ENCODE data around the gene DHPS.
"Not testable (repeated sequence)": the region's sequence is repeated elsewhere in the genome, so short reads cannot be mapped to it uniquely, and the experiment has no call there.

Gene DHPS

GRCh38 chr19:12705654-12706331, 24.1 kb upstream of the DHPS start:
- no peak for DNase-seq (ENCODE audit: low read depth in 2 of 2)

- DNase-seq (ENCODE audit: low read depth in 2 of 2) = no peak
Measured at GRCh38 chr19:12705169-12705568, 23.5 kb upstream of the DHPS start.

DNA sequence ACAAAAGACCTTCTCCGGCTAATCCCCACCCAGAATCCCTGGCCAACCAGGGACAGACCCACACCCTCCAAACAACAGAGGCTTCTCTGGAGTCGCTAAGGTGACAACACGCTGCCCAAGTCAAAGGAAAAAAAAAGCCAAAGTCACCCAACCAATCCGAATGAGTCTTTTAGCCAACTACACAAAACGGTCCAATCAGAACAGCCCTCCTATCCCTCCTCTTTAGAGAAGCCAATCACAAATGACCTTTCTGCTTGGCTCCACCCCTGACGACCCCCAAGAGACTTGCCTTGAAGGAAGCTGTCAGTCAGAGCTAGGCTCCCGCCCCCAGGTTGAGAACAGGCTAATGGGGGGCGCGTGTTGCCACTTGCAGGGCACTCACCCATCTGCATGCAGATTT, 21.4 kb upstream of the DHPS start:
- no peak for DNase-seq (ENCODE audit: low read depth in 2 of 2)

DNA sequence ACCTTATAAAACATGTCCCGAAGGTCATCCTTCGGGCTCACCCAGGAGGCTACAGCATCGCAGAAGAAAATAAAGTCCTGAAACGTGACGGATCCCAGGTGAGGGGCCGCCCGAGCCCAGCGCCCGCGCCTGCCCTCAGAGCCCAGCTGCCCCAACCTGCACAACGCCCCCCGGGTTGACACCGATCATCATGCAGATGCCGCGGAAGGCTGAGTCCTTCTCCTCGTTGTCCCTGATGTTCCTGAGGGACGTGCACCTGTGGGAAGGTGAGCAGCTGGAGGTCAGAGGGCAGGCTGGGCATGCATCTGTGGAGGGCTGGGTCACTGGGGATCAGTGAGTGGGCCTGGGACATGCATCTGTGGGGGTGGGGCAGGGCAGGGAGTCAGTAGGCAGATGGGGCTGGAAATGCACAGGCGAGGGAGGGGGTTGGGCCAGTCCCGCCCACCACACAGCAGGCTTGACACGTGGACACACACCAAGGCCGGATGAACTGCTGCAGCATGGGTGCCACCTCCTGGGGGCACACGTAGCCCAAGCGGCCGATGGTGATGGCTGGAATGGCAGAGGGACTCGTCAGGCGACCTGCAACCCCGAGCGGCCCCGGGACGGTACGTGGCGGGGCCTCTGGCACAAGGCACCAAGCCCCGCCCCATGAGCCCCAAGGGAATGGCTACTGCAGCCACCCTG, 20.1 kb upstream of the DHPS start:
- no peak for DNase-seq (ENCODE audit: low read depth in 2 of 2)

- DNase-seq (ENCODE audit: low read depth in 2 of 2) = no peak
Measured at GRCh38 chr19:12698138-12698537, 16.5 kb upstream of the DHPS start.

- not testable (repeated sequence) for DNase-seq (ENCODE audit: low read depth in 2 of 2)
Measured at GRCh38 chr19:12697425-12697824, 15.7 kb upstream of the DHPS start.

- peak; percentile 99 for DNase-seq (ENCODE audit: low read depth in 2 of 2)
Measured at GRCh38 chr19:12696366-12697335, 15.0 kb upstream of the DHPS start, which contains the start of gene FBXW9. Gene FBXW9 (minus strand): TSS chr19:12696631. CDS start chr19:12696581, 50 bp downstream.

DNA sequence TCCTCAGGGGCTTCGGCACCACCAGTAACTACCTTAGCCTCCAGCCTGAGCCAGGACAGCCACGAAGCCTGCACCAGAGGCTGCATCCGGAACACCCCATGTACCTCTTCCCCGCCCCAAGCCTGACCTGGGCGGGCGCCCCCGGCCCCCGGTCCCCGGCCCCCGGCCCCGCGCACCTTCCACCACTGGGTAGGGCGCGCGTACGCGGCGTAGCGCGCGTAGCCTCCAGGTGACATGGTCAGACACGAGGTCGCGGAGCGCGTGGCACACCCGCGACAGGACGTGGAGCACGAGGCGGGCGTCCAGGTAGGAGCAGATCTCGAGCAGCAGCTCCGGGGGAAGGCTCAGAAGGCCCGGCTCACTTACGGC, 14.3 kb upstream of the DHPS start:
- no peak for DNase-seq (ENCODE audit: low read depth in 2 of 2)

- no peak for DNase-seq (ENCODE audit: low read depth in 2 of 2)
Measured at GRCh38 chr19:12695514-12695913, 13.8 kb upstream of the DHPS start.

DNA sequence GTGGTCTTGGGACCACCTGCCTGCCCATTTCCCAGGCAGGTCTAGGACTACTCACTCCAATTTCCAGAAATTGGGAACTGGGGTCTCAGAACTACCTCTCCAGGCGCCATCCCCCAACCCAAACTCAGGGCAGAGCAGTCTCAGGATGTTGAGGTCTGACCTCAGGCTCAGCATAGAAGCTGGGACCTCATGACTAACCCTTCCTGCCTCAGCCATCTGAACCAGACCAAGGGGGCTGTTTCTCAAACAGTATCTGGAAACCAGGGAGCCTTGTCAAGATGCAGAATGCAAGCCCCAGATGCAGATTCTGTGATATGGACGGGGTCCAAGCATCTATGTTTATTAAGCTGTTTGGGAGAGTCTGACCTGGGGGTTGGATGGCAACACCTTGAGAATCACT, 13.4 kb upstream of the DHPS start:
- DNase-seq (ENCODE audit: low read depth in 2 of 2) = no peak

GRCh38 chr19:12694641-12695040, 13.0 kb upstream of the DHPS start:
- no peak for DNase-seq (ENCODE audit: low read depth in 2 of 2)

GRCh38 chr19:12692960-12693359, 11.3 kb upstream of the DHPS start:
- DNase-seq (ENCODE audit: low read depth in 2 of 2) = no peak

DNA sequence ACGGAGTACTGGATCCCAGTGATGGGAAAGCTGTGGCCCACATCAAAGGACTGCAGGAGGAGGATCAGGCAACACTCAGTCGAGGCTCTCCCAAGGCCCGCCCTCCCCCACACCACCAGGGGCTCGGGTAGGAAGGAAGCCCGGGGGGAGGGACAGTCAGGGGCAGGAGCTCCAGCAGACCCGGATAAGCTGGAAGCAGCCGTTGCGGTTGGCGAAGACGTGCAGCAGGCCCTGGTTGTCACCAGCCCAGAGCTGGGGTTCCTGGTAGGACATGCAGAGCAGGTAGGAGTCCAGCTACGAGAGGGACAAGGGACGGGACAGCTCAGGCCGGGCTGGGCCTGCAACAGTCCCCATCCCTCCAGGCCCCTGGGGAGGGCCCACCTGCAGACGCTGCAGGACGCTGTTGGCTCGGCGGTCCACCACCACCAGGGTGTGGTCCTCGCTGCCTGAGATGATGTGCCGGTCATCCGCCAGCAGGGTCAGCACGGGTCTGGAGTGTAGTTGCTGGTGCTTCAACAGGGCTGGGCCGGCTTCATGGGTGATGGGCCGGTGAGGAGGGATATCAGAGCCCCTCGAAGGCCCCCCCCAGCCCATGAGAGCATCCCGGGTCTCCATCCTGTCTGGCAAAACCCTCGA, 8.0 kb upstream of the DHPS start:
- DNase-seq (ENCODE audit: low read depth in 2 of 2) = no peak

GRCh38 chr19:12689012-12689411, 7.3 kb upstream of the DHPS start:
- no peak for DNase-seq (ENCODE audit: low read depth in 2 of 2)

DNA sequence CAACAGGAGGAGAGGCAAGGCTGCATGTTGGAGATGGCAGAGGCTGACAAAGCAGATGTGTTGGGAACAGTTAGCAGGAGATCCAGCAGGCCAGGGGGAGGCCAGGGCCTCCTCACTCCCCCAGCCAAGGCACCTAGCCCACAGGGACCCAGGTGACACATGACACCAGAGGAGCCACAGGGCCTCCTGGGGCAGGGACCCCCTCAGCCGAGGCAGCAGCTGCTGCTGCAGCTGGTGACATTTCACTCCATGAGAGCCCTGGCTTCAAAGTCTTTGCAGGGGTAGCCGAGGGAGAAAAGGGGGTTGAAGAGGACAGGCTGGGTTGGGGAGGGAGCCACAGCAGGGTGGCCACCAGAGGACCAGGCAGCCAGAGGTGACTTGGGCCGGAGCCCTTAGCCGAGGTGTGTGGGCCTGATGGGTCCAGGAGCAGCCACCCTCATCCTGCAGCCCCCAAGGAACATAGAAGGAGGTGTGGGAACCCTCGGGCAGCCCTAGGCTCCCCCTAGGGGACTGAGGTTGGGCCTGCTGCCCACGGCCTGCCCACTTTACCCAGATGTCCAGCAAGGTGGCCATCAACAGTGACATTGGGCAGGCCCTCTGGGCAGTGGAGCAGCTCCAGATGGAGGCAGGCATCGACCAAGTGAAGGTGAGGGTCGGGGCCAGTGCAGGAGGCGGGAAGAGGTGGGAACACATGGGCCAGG, 6.0 kb upstream of the DHPS start, which contains the start of gene GNG14:
GNG14 (plus strand) TSS at position 503 of the 701 bp plus-strand sequence; CDS start at position 554, 51 bp downstream.
- DNase-seq (ENCODE audit: low read depth in 2 of 2) = no peak

GRCh38 chr19:12685831-12686230, 4.2 kb upstream of the DHPS start:
- no peak for DNase-seq (ENCODE audit: low read depth in 2 of 2)

DNA sequence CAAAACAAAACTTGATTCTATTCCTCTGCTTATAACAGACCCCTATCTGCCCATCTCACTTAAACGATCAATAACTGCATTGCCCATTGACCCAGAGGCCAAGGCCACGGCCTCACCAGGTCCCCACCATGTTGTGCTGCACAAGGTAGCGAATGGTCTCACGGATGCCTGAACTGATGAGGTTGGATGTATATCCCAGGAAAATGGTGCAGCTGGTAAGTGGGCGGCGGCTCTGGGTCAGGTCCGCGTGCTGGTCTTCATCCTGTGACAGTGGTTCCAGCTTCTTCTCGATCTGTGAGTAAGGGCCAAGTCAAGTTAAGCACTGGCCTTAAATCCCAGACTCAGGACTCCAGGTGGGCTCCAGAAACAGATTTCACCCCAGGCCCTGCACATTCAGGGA, 1.6 kb downstream of the DHPS start:
- no peak for DNase-seq (ENCODE audit: low read depth in 2 of 2)

GRCh38 chr19:12678039-12678438, 3.6 kb downstream of the DHPS start:
- DNase-seq (ENCODE audit: low read depth in 2 of 2) = not testable (repeated sequence)

DNA sequence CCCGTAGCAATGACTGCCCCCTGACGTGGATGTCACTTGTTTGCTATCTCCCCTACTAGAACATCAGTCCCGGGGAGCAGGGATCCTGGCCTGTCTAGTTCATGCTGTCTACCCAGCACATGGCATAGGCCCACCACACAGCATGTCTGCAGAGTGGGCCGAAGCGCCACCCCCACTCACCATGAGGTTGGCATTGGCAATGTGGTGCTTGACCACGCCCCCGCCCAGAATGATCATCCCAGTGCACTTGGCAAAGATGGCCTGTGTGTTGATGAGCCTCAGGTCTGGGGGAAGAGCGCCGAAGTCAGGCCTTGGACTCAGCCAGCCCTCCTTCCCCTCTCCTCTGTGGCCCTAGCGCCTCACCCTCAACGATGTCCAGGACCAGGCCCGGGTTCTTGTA, 4.8 kb downstream of the DHPS start:
- no peak for DNase-seq (ENCODE audit: low read depth in 2 of 2)

GRCh38 chr19:12676384-12676792, 5.3 kb downstream of the DHPS start:
- DNase-seq (ENCODE audit: low read depth in 2 of 2) = peak; percentile 66 to 81

GRCh38 chr19:12675940-12676339, 5.7 kb downstream of the DHPS start:
- no peak for DNase-seq (ENCODE audit: low read depth in 2 of 2)

All from stimulated activated CD8-positive, alpha-beta memory T cell treated with anti-CD3 and anti-CD28 coated beads, Interleukin-7, amount 100 ng/mL, for 1 hour (primary cell).